PC-9 (cell line): ENCODE data around the gene CHM. TPM values are rescaled to one million over a fixed set of nuclear protein-coding genes. Genes with fewer than 3 reads are reported as not detected.

ENCODE experiments used
- BruUV-seq: library from RNA; stranded (reverse); fragments of 400-500 nt; replicated peaks from 2 replicates; lab custom pipeline; 2021; lab: Mats Ljungman, UMichigan
- CTCF ChIA-PET: fragments of 300-600 bp; sonication (Branson Sonifier 250); formaldehyde crosslinking; loops from one replicate; lab custom pipeline; 2022; ENCODE audit warnings: antibody characterized with exemption; lab: Charles Lee
- POLR2A ChIA-PET: fragments of 300-600 bp; sonication (Branson Sonifier 250); formaldehyde crosslinking; loops from one replicate; lab custom pipeline; 2022; ENCODE audit warnings: antibody characterized with exemption; ENCODE audit not compliant: unreplicated experiment; lab: Charles Lee
- DNase-seq, 2 experiments: peaks; one replicate each; pipeline versions ENCODE4 v3.0.0 to v3.0.0-alpha.2; 2015 to 2022; ENCODE audit warnings: mixed read lengths in 1 of 2
- H2AFZ ChIP-seq: fragments of 200-600 bp; sonication (generic); 2 replicates; pipeline ENCODE4 v1.8.1; 2017; ENCODE audit warnings: antibody characterized with exemption
- H3F3A ChIP-seq: fragments of 200-600 bp; sonication (generic); 2 replicates; pipeline ENCODE4 v1.8.1; 2017; ENCODE audit warnings: antibody characterized with exemption, mild to moderate bottlenecking, low read depth; ENCODE audit not compliant: insufficient read depth
- H3K27ac ChIP-seq: fragments of 200-600 bp; sonication (generic); 2 replicates; pipeline ENCODE4 v1.6.1; 2016; ENCODE audit warnings: mixed run types
- H3K27me3 ChIP-seq: fragments of 200-600 bp; sonication (generic); 2 replicates; pipeline ENCODE4 v1.6.1; 2016; ENCODE audit warnings: low read depth, mixed run types; ENCODE audit not compliant: insufficient read depth
- H3K36me3 ChIP-seq: fragments of 200-600 bp; sonication (generic); 2 replicates; pipeline ENCODE4 v1.6.1; 2016; ENCODE audit warnings: low read depth, mixed run types
- H3K4me1 ChIP-seq: fragments of 200-600 bp; sonication (generic); replicated peaks from 2 replicates; pipeline ENCODE4 v1.6.1; 2016; ENCODE audit warnings: mixed run types; ENCODE audit not compliant: insufficient read depth
- H3K4me2 ChIP-seq: fragments of 200-600 bp; sonication (generic); 2 replicates; pipeline ENCODE4 v1.6.1; 2017; ENCODE audit warnings: mixed run types
- H3K4me3 ChIP-seq: fragments of 200-600 bp; sonication (generic); 2 replicates; pipeline ENCODE4 v1.6.1; 2016; ENCODE audit warnings: mixed run types
- H3K79me2 ChIP-seq: fragments of 200-600 bp; sonication (generic); 2 replicates; pipeline ENCODE4 v1.6.1; 2017; ENCODE audit warnings: low read depth, mixed run types
- H3K9me2 ChIP-seq: fragments of 200-600 bp; sonication (generic); 2 replicates; pipeline ENCODE4 v1.8.1; 2017; ENCODE audit warnings: mild to moderate bottlenecking; ENCODE audit not compliant: insufficient read depth
- H3K9me3 ChIP-seq: fragments of 200-600 bp; sonication (generic); 2 replicates; pipeline ENCODE4 v1.8.1; 2016; ENCODE audit warnings: low read depth; ENCODE audit not compliant: insufficient read depth
- H4K20me1 ChIP-seq: fragments of 200-600 bp; sonication (generic); 2 replicates; pipeline ENCODE4 v1.8.1; 2017; ENCODE audit not compliant: insufficient read depth
- EZH2 ChIP-seq: fragments of 200-600 bp; sonication (generic); IDR thresholded peaks from 2 replicates; pipeline ENCODE4 v1.8.0; 2017; ENCODE audit warnings: antibody characterized with exemption, low read depth
- intact Hi-C: fragments of 100-400 bp; cut with micrococcal nuclease; formaldehyde crosslinking; loops from one replicate; pipeline ENCODE4 v1.10.0; 2022; ENCODE audit not compliant: unreplicated experiment
- total RNA-seq: library from RNA; stranded (reverse); gene quantifications from 2 replicates; pipeline ENCODE4 v1.2.3, GENCODE V29; 2021
- TF ChIP-seq, protein P1 (sequence below): fragments of 200-600 bp; sonication (generic); conservative IDR thresholded peaks from 2 replicates; pipeline ENCODE4 v1.6.1; 2017; ENCODE audit warnings: mixed run types, antibody characterized with exemption, mild to moderate bottlenecking, moderate library complexity

CHM gene
- total RNA-seq, 1 experiment from 2014 or later = 15.8 TPM

DNA sequence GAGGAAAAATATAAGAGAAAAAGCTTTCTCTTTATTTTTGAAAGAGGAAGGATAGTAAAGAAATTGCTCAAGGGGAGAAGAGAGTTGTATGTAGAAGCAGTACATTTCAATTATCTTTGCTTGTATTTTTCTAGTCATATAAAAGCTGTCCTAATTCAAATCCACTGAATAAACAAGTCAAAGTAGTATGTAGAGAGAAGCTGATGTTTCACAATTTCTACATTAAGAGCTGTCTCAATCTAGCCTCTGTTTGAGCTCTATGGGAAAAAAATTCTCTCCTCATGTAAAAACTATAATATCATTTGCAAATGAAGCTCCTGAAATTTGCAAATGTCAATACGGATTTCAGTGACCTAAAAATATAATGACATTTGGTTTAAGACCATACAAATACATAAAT, 52.6 kb downstream of the CHM start:
- Histone ChIP-seq H3K4me1 (peaks cover 26% of the 10 kb centered on the region), H3K27me3 (no peaks in the 10 kb centered on the region), H3K4me3 (no peak overlapping the region), H3K9me3 (no peaks in the 10 kb centered on the region), H3F3A (peaks cover 17% of the 10 kb centered on the region), H2AFZ (no peak overlapping the region), H3K36me3 (no peaks in the 10 kb centered on the region), H4K20me1 (no peaks in the 10 kb centered on the region), H3K27ac (no peak overlapping the region), H3K9me2 (no peaks in the 10 kb centered on the region), H3K4me2 (no peak overlapping the region), H3K79me2 (peaks cover 8% of the 10 kb centered on the region; the same call in 1 of the 2 replicates)
- BruUV-seq = no TSS peak
- intact Hi-C loops = no loop called here
- CTCF ChIA-PET = no interaction called here
- POLR2A ChIA-PET = no interaction called here
- DNase-seq = no peak
- TF ChIP-seq, protein P1, sequence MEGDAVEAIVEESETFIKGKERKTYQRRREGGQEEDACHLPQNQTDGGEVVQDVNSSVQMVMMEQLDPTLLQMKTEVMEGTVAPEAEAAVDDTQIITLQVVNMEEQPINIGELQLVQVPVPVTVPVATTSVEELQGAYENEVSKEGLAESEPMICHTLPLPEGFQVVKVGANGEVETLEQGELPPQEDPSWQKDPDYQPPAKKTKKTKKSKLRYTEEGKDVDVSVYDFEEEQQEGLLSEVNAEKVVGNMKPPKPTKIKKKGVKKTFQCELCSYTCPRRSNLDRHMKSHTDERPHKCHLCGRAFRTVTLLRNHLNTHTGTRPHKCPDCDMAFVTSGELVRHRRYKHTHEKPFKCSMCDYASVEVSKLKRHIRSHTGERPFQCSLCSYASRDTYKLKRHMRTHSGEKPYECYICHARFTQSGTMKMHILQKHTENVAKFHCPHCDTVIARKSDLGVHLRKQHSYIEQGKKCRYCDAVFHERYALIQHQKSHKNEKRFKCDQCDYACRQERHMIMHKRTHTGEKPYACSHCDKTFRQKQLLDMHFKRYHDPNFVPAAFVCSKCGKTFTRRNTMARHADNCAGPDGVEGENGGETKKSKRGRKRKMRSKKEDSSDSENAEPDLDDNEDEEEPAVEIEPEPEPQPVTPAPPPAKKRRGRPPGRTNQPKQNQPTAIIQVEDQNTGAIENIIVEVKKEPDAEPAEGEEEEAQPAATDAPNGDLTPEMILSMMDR = no peak
- TF ChIP-seq EZH2 = no peak

DNA sequence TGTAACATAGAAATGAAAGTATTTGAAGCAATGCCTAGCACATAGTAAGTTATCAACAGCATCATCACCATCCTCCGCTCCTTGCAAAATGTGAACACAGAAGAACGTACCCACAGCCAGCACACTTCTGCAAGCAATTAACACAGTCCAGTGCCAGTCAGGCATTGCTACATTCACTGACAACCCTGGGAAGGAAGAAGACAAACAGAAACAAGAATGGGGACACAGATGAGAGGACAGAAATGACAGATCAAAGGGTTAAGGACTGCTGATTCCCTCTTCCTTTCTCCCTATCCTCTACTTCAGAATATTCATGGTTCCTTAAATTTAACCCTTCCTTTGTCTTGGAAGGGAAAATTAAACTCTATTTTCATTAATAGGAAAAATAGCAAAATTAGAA, 53.1 kb downstream of the CHM start:
- intact Hi-C loops = no loop called here
- Histone ChIP-seq H3K4me1 (peaks cover 26% of the 10 kb centered on the region), H3K36me3 (no peaks in the 10 kb centered on the region), H3K79me2 (0 out of 2 replicates have a peak, but pooled peaks cover 8% of the 10 kb centered on the region), H2AFZ (no peak overlapping the region), H3K9me2 (no peaks in the 10 kb centered on the region), H3F3A (peaks cover 17% of the 10 kb centered on the region), H4K20me1 (no peaks in the 10 kb centered on the region), H3K4me2 (no peak overlapping the region), H3K4me3 (no peak overlapping the region), H3K27ac (no peak overlapping the region), H3K27me3 (no peaks in the 10 kb centered on the region), H3K9me3 (no peaks in the 10 kb centered on the region)
- ChIA-PET POLR2A (no interaction called here), CTCF (no interaction called here)
- no peak for DNase-seq
- no TSS peak for BruUV-seq
- TF ChIP-seq, protein P1 = no peak

DNA sequence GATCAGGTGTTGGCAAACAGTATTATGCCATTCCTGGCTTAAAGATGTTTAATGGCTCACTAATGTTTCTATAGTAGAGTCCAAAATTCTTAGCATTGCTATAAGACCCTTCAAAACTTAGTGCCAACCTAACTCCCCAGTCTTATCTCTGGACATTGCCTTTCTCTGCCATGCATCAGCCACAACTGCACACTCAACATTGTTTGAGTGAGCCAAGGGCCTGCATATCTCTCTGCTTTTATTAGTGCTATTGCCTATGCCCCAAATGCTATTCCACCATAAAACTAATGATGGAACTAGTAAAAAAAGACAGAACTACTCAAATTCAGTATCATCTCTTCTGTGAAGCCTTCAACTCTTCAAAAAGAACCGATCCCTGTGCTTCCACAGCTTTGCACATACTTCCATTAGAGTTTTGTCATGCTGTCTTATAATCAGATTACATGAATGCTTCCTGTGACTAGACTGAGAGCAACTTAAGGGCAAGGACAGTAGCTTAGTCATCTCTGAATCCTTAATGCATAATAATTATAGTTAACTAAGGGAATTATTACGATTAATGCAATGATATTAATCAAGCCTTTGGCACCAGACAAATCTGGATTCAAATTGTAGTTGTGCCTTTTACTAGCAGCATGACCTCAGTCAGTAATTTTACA, 53.7 kb downstream of the CHM start:
- Histone ChIP-seq H3K4me1 (peaks cover 26% of the 10 kb centered on the region), H3K27ac (peak overlapping the region; percentile 57), H3K9me2 (no peaks in the 10 kb centered on the region), H3K36me3 (no peaks in the 10 kb centered on the region), H3K9me3 (no peaks in the 10 kb centered on the region), H3K27me3 (no peaks in the 10 kb centered on the region), H4K20me1 (no peaks in the 10 kb centered on the region), H3K4me2 (no peak overlapping the region), H3F3A (peaks cover 17% of the 10 kb centered on the region), H3K4me3 (no peak overlapping the region), H3K79me2 (0 out of 2 replicates have a peak, but pooled peaks cover 7% of the 10 kb centered on the region), H2AFZ (no peak overlapping the region)
- ChIA-PET CTCF (no interaction called here), POLR2A (no interaction called here)
- intact Hi-C loops = no loop called here
- DNase-seq = no peak
- TF ChIP-seq, protein P1 = no peak
- TF ChIP-seq EZH2 = no peak
- BruUV-seq = no TSS peak
